Pancreas (tissue), 10 donors: Measurements from ENCODE around the gene KIAA1191. TPM values are rescaled to one million over a fixed set of nuclear protein-coding genes. Genes with fewer than 3 reads are reported as not detected.
A peak's percentile ranks its signal among the peaks of the same experiment; 100 is the strongest.
"Not testable (repeated sequence)": the region's sequence is repeated elsewhere in the genome, so short reads cannot be mapped to it uniquely, and the experiment has no call there.

Source experiments
- ATAC-seq, 4 donors: fragments of 200-7000 bp; cut with Tn5 transposase; one replicate each; pipeline versions ENCODE4 v1.8.0 to v1.9.1; 2020; ENCODE audit warnings: mild to moderate bottlenecking in 4 of 4, moderate library complexity in 4 of 4
- DNase-seq, 6 donors: peaks; one replicate each; pipeline ENCODE4 v3.0.0-alpha.2; 2020
- FAIRE-seq: peaks from 2 replicates; lab custom pipeline; 2012; peaks lifted over from hg19 to GRCh38; lab: Jason Lieb, UNC
- H3K27ac ChIP-seq, 4 donors: fragments of 200-600 bp; sonication (generic); 1 replicate in 3 of 4; 2 replicates in 1 of 4; pipeline versions ENCODE4 v1.5.0 to v1.8.0; 2020
- H3K27me3 ChIP-seq, 4 donors: fragments of 200-600 bp; one replicate each; pipeline ENCODE4 v1.8.0; 2021
- H3K36me3 ChIP-seq, 3 donors: fragments of 200-600 bp; sonication (generic) in 1 of 3; one replicate each; pipeline versions ENCODE4 v1.5.0 to v1.8.0; 2020 to 2021
- H3K4me1 ChIP-seq, 3 donors: fragments of 200-600 bp; one replicate each; pipeline ENCODE4 v1.8.0; 2021
- H3K4me3 ChIP-seq, 4 donors: fragments of 200-600 bp; sonication (generic) in 2 of 4; one replicate each; pipeline versions ENCODE4 v1.5.0 to v1.8.0; 2020 to 2021
- H3K9me3 ChIP-seq, 4 donors: fragments of 200-600 bp; one replicate each; pipeline ENCODE4 v1.8.0; 2021
- WGBS, 2 donors: extraction: QIAGEN DNeasy Blood & Tissue Kit; methylation state at CpG; one replicate each; pipeline ENCODE4 v1.1.7; 2013; 5-methylcytosine and 5-hydroxymethylcytosine counted together
- intact Hi-C, 3 donors: fragments of 100-400 bp; cut with DNase I; formaldehyde crosslinking; loops; one replicate each; pipeline versions ENCODE4 v1.11.1 to v1.14.2; 2022
- polyA plus RNA-seq, 2 donors: library from polyadenylated mRNA; stranded (reverse); fragments of 200-250 nt; gene quantifications; one replicate each; pipeline ENCODE4 v1.2.3, GENCODE V29; 2013
- total RNA-seq, 6 donors: library from RNA; stranded (reverse); fragmentation: NEBNext Ultra II Directional in 4 of 6; extraction: Animal tissue kit (Norgen Biotek cat#: 25700) in 4 of 6; gene quantifications; one replicate each; pipeline versions ENCODE4 v1.2.1 to v1.2.4, GENCODE V29; 2021 to 2023
- TF ChIP-seq, protein P1 (sequence below), 4 donors: fragments of 200-600 bp; sonication (generic) in 3 of 4; IDR thresholded peaks; one replicate each; pipeline versions ENCODE4 v1.5.0 to v1.8.0; 2021; ENCODE audit warnings: antibody characterized with exemption in 4 of 4
- donor health status: healthy with polysubstance abuse.
- donor health status: DM: no; HTN: no; CAD: no; lungs with moderate emphysema.
- donor health status: DM: no; HTN: no; CAD: no.
- donor health status: control.
- donor health status: control.
- donor health status: Bipolar disorder and iron deficiency.
- donor health status: DM: yes; HTN: yes; CAD: no.
- donor health status: DM: no; HTN: no; CAD: no.
- donor health status: DM: no; HTN: no; CAD: no.
- donor health status: DM: yes; HTN: yes; CAD: no.

Gene KIAA1191, protein sequence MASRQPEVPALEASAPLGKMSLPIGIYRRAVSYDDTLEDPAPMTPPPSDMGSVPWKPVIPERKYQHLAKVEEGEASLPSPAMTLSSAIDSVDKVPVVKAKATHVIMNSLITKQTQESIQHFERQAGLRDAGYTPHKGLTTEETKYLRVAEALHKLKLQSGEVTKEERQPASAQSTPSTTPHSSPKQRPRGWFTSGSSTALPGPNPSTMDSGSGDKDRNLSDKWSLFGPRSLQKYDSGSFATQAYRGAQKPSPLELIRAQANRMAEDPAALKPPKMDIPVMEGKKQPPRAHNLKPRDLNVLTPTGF
- total RNA-seq (10 to 100 TPM; 37.0 to 58.5 (median 42.2) TPM), polyA plus RNA-seq (10 to 100 TPM; 28.7 to 43.3 TPM)

DNA sequence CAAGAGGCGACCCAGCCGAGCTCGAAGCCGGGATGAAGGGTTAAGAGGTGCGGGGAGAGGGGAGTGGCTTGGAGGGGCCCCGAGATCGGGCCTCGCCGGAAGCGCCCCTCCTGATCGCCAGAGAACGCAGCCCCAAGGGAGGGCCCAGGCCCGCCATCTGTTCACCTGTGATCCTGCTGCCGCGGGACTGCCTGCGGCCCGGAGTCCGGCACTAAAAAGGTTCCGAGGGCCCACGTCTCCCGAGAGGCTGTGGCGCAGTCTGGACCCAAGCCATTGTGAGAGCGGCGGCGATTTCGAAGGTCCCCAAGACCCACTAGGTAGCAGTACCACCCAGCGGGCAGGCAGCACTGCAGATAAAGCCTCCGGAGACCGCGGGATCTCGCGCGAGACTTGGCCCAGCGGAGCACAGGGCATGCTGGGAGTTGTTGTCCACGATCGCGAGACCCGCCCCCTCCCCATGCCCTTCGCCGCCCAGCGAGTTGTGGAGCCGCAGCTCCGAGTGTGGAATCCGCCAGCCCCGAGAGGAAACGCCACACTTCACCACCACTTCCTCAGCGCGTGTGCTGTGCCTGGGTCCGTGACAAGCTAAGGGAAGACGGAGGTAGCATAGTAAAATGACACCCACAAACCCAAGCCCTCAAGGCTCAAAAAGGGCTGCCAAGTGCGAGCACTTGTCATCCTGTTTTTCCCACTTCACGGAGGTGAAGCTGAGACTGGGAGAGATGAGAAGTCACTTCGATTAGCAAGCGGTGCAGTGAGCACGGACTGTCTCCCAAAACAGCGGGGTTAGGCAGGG is at the start of gene KIAA1191:
Gene KIAA1191 (minus strand): TSS at position 328 of the 796 bp plus-strand sequence. CDS start 2,256 bp downstream, outside the sequence.
- H3K36me3 ChIP-seq: no peaks in the 10 kb centered on the region
- no peaks in the 10 kb centered on the region for H3K27me3 ChIP-seq
- ATAC-seq (peak; percentile 97 to 99 (median 98)), DNase-seq (peak; percentile 90 to 98 (median 93)), FAIRE-seq (no peak)
- TF ChIP-seq, protein P1, sequence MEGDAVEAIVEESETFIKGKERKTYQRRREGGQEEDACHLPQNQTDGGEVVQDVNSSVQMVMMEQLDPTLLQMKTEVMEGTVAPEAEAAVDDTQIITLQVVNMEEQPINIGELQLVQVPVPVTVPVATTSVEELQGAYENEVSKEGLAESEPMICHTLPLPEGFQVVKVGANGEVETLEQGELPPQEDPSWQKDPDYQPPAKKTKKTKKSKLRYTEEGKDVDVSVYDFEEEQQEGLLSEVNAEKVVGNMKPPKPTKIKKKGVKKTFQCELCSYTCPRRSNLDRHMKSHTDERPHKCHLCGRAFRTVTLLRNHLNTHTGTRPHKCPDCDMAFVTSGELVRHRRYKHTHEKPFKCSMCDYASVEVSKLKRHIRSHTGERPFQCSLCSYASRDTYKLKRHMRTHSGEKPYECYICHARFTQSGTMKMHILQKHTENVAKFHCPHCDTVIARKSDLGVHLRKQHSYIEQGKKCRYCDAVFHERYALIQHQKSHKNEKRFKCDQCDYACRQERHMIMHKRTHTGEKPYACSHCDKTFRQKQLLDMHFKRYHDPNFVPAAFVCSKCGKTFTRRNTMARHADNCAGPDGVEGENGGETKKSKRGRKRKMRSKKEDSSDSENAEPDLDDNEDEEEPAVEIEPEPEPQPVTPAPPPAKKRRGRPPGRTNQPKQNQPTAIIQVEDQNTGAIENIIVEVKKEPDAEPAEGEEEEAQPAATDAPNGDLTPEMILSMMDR (IDR thresholded peaks at IDR 0.05): no peak
- H3K9me3 ChIP-seq: no peaks in the 10 kb centered on the region
- intact Hi-C loops: no loop called here
- peak within 1 kb of the TSS; percentile 67 to 97 (median 88) for H3K4me3 ChIP-seq
- WGBS, 2 donors: 1 to 2% methylated on average over 49 to 56 of the region's 56 CpGs
- peak within 1 kb of the TSS; percentile 51 to 81 (median 68) for H3K27ac ChIP-seq
- H3K4me1 ChIP-seq: peaks cover 0 to 7% (median 4%) of the 10 kb centered on the region in 3 donors

DNA sequence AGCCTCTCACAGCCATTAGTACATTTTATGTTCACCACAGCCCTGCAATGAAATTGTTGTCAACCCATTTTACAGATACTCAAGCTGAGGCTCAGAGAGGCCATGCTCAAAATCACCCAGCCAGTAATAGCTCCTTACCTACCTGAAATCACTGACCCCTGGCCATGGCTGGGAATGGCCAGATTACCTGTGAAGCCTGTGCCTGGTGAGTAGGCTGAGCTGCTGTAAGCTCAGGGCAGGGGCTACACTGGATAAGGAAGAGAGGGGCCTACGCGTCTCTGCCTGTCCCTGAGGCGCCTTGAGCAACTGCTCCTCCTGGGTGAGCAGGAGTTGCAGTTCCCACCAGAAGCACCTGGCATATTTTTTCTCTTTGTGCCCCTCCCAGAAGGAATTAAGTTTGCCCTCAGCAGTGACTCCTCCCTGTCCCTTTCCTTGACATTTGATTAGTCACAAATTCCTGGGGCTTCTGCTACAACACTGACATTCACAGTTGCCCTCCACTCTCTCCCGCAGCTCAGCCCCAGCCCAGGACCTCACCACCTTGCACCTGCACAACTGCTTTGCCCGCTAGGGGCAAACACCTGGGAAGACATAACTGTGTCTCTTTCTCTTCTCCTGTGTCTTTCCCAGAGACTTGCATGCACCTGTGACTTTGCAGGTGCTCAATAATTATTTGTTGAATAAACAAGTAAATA is 49.1 kb upstream of the KIAA1191 start:
- intact Hi-C loops: loop anchor here in 1 of 3 donors (10.0 kb wide), 1 partner anchor 164 kb away; no protein-coding TSS in a partner anchor
- Histone ChIP-seq H3K9me3 (no peaks in the 10 kb centered on the region), H3K27ac (no peak overlapping the region), H3K4me3 (no peak overlapping the region), H3K4me1 (peaks cover 0 to 11% (median 0%) of the 10 kb centered on the region in 3 donors), H3K27me3 (no peaks in the 10 kb centered on the region), H3K36me3 (peaks cover 0 to 15% (median 0%) of the 10 kb centered on the region in 3 donors)
- ATAC-seq: no peak
- TF ChIP-seq, protein P1 (IDR thresholded peaks at IDR 0.05): no peak
- no peak for FAIRE-seq
- DNase-seq: peak in 1 of 6 donors; percentile 33
- 78 to 96% methylated on average over 5 of the region's 5 CpGs for WGBS, 2 donors

DNA sequence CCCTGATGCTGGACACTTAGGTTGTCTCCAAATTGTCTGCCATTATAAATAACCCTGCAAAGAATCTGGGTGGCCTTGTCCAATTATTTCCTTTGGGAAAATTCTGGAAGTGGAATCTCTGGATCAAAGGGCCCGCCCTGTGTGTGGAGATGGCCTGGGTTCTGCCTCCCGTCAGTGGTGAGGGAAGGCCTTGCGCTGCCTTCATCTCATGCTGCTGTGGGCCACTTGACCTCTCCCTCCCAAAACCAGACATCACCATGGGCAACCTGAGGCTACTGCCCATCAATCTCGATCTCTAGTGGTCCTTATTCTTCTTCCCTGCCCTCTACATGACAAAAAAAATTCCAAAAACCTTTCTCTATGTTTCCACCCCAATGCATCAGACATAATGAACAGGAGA is 48.2 kb upstream of the KIAA1191 start:
- FAIRE-seq: no peak
- intact Hi-C loops: loop anchor here in 1 of 3 donors (10.0 kb wide), 1 partner anchor 165 kb away; no protein-coding TSS in a partner anchor
- Histone ChIP-seq H3K4me3 (no peak overlapping the region), H3K9me3 (no peaks in the 10 kb centered on the region), H3K27me3 (no peaks in the 10 kb centered on the region), H3K4me1 (peaks cover 0 to 4% (median 0%) of the 10 kb centered on the region in 3 donors), H3K36me3 (peaks cover 0 to 15% (median 0%) of the 10 kb centered on the region in 3 donors), H3K27ac (no peak overlapping the region)
- WGBS, 2 donors: 91 to 95% methylated on average over 4 of the region's 4 CpGs
- TF ChIP-seq, protein P1 (IDR thresholded peaks at IDR 0.05): no peak
- no peak for DNase-seq
- ATAC-seq: no peak

DNA sequence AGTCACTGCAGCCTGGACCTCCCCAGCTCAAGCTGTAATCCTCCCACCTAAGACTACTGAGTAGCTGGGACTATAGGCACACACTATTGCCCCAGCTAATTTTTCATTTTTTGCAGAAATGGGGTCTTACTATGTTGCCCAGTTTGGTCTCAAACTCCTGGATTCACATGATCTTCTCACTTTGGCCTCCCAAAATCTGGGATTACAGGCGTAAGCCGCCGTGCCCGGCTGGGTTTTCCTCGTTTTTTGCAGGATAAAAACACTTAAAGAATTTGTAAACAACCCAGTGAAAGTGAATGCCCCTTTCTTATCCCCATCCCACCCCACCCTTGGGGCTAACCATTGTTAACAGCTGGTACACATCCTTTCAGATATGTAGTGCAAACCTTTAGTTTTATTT is 47.0 kb upstream of the KIAA1191 start:
- no peak for ATAC-seq
- no peaks in the 10 kb centered on the region for H3K4me1 ChIP-seq
- H3K4me3 ChIP-seq: no peak overlapping the region
- H3K36me3 ChIP-seq: peaks cover 0 to 15% (median 0%) of the 10 kb centered on the region in 3 donors
- no peak for FAIRE-seq
- no peak for DNase-seq
- no peak overlapping the region for H3K27ac ChIP-seq
- H3K9me3 ChIP-seq: no peaks in the 10 kb centered on the region
- TF ChIP-seq, protein P1 (IDR thresholded peaks at IDR 0.05): no peak
- WGBS, 2 donors: 92 to 93% methylated on average over 5 of the region's 5 CpGs
- intact Hi-C loops: no loop called here
- H3K27me3 ChIP-seq: no peaks in the 10 kb centered on the region

DNA sequence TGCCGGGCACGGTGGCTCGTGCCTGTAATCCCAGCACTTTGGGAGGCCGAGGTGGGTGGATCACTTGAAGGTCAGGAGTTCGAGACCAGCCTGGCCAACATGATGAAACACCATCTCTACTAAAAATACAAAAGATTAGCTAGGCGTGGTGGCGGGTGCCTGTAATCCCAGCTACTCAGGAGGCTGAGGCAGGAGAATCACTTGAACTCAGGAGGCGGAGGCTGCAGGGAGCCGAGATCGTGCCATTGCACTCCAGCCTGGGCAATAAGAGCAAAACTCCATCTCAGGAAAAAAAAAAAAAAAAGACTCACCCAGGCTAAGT is 46.6 kb upstream of the KIAA1191 start:
- H3K36me3 ChIP-seq: peaks cover 0 to 15% (median 0%) of the 10 kb centered on the region in 3 donors

More for the DNA sequence above, 46.6 kb upstream of the KIAA1191 start:
- DNase-seq, ATAC-seq, H3K27me3 ChIP-seq, intact Hi-C loops, H3K9me3 ChIP-seq, H3K4me3 ChIP-seq, FAIRE-seq, H3K4me1 ChIP-seq, H3K27ac ChIP-seq: not testable (repeated sequence)
- 93 to 95% methylated on average over 10 of the region's 10 CpGs for WGBS, 2 donors
